ENCODE measurements around the gene PLEKHH1.
A peak's percentile ranks its signal among the peaks of the same experiment; 100 is the strongest.
"Not testable (repeated sequence)": the region's sequence is repeated elsewhere in the genome, so short reads cannot be mapped to it uniquely, and the experiment has no call there.

Gene PLEKHH1

DNA sequence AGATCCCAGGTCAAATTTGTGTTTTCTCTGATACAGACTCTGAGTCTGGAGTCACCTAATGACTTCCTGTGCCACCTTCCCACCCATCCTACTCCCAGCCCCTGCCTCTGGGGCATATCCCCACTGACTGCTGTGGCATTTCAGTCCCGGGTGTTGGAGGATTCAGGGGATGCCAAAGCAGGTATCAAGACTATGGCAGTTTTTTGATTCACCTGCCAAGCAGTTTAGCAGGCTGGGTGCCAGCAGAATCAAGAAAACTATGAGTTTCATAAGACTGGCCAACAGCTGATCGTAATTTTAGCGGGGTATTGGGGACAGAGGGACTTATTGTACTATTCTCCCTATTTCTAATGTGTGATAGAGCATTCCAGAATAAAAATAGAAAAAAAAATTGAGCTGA is 4.6 kb downstream of the PLEKHH1 start:
- no peak for DNase-seq

DNA sequence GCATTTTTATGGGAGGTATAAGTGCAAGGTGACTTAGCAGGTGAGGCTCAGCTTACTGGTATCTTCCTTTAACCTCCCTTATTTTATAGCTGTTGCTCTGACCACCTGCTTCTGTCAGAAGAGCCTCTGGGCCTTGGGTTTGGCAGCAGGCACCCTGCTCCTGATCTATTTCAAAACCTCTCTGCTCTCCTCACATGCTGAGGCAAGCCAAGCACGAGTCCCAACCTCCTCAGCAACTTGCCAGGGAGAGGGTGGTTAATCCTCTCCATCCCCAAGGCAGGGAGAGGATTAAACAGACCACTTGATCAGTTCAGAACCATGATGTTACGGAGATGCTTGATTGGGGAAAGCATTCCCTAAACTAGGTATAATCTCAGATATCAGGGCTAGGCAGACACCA is 5.4 kb downstream of the PLEKHH1 start:
- DNase-seq, result no peak

DNA sequence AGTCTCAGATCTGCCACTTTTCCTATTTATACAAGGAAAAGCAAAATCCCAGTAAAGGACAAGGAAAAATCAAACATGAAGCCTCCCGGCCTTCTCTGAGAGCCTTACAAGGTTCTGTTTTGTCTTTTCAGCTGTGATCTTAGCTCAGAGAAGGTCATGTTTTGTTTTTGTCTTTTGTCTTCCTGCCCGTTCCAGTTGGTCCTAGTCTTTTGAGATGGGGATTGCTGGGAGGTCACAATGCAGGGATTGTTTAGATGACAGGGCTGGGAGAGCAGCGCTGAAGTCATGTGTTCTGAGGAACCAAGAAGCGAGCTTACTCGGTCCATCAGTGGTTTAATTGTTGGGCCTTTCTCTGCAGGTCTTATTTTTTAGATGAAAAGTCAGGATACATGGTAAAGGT is 6.0 kb downstream of the PLEKHH1 start:
- no peak for DNase-seq

- DNase-seq, result peak; percentile 26
Measured at GRCh38 chr14:67541448-67542387, 8.6 kb downstream of the PLEKHH1 start.

DNA sequence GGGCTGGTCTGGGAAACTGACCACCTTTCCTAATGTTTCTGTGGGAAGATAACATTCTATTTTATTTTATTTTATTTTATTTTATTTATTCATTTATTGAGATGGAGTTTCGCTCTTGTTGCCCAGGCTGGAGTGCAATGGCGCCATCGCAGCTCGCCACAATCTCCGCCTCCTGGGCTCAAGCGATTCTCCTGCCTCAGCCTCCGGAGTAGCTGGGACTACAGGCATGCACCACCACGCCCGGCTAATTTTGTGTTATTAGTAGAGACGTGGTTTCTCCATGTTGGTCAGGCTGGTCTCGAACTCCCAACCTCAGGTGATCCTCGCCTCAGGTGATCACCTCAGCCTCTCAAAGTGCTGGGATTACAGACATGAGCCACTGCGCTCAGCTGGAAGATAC is 9.5 kb downstream of the PLEKHH1 start:
- DNase-seq, result not testable (repeated sequence)

DNA sequence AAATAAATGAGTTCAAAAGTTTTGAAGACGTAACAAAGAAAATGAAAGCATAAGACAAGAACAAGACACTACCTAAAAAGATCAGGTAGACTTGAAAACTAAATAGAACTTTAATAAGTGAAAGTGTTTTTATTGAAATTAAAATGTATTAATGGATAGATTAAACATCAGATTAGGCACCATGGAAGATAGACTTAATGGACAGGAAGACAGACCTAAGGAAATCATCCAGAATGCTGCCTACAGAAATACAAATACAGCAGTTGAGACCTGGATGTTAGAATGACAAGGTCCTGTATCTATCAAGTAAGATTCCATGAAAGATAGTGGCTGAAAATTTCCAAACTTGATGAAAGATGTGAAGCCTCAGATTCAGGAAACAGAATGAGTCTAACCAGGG is 11.5 kb downstream of the PLEKHH1 start:
- DNase-seq, result no peak

- no peak for DNase-seq
Measured at GRCh38 chr14:67547224-67547780, 14.2 kb downstream of the PLEKHH1 start.

DNA sequence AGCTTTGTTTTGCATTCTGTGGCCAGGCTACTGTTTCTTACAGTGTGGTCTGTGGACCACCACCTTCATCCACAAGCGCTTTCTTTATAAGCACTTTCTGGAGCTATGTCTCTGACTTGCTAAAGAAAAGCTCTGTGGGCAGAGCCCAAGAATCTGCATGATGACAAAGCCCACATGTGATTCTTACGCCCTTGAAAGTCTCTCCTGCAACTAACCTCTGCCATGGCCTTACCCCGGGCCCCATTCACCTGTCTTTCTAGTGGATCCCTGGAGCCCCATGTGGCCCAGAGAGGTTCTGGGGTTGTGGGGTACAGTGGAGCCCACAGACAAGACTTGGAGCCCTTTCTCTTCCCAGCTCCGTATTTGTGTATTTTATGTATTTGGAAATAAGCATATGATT is 16.6 kb downstream of the PLEKHH1 start:
- no peak for DNase-seq

DNA sequence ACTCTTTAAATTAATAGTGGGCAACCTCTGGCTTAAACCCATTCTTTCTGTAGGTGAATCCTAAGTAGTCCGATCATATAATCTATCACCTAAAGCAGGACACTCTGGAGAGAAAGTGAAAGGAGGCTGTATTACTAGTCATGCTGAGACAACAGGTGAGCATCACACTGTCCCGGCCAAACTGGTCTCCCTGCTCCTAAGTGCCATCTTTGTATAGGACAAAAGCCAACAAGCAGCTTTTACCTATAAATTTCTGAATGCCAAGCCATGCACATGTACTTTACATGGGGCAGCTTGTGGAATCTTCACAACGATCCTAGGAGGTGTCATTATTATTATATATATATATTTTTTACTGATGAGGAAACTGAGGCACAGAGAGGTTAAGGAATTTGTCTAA is 18.0 kb downstream of the PLEKHH1 start:
- DNase-seq, result no peak

DNA sequence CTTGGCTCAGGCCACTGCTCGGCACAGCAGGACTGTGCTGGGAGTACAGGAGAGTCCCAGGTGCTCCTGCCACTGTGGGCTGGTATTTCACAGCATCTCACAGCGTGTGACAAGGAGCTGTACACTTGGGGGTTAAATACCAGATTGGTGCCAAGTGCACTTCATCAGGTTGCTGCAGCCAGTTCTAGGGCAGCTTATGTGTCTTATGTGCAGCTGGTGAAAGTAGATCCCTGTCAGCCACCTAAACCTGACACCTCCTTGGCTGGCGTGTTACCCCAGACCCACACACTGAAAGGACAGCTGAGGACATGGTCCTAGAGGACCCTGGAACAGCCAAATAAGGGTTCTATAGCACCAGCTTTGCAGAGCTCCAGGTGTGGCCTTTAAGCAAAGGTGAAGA is 18.9 kb downstream of the PLEKHH1 start:
- DNase-seq, result no peak

DNA sequence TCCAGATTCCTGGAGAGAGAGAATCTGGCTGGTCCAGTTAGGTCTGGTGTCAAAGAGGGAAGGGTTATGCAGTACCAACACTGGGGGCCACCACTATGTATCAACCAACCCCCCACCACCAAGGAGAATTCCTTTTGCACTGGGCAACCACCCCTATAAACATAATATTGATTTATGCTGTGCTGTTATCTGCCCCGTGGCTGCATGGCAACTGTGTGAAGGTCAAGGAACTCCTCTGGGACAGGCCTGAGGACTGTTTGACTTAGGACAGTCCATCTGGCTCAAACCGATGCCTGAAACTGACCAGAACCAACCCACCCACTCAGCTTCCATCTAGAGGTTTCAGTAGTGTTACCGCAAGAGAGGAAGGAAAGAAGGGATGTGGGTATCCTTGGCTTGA is 20.5 kb downstream of the PLEKHH1 start:
- DNase-seq, result no peak

DNA sequence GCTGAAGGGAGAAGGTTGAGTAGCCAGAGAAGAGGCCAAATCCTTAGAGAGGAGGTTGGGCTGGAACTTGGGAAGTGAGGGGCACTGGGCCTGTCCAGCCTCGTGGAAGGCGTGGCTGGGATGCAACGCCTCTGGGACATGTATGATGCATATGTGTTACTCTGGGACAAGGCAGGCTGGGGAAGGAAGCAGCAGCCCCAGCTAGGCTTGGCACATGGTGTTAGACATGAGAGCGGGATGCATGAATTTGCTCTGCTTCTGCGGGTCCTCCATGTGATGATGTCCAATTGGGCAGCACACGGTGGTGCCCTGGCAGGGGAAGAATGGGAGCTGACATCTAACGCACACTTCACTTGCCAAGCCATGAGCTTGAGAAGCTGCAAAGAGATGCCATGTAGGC is 21.3 kb downstream of the PLEKHH1 start:
- no peak for DNase-seq

DNA sequence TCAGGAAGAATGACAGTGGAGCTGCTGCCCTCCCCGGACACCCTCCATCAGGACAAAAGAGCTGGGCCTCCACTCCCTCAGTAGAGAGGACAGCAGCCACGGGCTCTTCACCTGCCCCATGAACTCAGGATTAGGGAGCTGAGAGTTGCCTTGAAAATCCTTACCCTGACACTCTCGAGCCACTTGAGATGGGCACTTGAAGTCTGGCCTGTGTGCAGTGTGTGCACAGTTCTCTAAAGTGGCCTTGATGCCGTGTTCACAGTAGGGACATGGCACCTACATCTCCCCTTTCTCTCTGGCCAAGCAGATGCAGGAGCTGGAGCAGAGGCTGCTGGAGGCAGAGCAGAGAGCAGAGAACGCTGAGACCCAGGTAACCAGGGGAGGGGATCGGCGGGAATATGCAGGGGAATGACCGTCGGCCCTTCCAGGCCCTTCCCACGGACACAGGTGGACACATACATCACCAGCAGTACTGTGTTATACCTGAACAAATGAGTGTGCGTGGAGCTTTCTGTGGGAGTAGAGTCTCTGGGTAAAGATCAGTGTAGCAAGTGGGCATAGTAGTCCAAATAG is 22.5 kb downstream of the PLEKHH1 start:
- DNase-seq, result no peak

DNA sequence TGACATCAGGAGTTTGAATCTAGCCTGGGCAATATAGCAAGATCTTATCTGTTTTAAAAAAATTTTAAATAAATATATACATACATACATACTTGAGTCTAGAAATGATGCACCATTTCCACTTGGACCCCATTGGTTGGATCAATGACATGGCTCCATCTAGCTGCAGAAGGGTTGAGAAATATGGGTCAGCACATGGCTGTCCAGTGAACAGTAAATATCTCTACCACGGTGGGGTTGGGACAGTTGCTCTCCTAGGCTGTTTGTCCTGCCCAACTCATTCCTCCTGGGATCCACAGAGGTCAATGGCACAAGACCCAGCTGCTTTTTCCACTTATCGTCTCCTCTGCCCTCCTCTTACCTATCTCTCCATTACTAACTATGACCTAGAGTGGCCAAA is 23.6 kb downstream of the PLEKHH1 start:
- DNase-seq, result no peak

- DNase-seq, result no peak
Measured at GRCh38 chr14:67557118-67557517, 24.0 kb downstream of the PLEKHH1 start.

DNA sequence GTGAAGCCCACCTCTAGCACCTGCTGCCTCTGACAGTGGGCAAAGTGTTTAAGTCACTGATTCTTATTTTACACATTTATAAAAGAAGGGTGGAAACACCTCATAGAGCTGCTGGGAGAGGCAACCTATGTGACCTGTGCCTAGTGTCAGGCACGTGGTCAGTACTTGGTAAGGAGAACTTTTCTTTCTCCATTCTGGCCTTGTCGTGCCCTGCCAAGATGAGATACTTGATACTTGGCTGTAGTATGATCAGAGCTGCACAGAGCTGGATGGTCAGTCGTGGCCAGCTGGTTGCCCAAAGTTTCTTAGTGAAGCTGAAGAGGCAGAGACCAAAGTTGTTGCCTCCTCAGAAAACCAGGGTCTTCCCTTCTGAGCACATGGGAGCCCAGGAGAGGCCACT is 24.6 kb downstream of the PLEKHH1 start:
- no peak for DNase-seq

GRCh38 chr14:67559639-67560038 is 26.5 kb downstream of the PLEKHH1 start:
- DNase-seq, result no peak

DNA sequence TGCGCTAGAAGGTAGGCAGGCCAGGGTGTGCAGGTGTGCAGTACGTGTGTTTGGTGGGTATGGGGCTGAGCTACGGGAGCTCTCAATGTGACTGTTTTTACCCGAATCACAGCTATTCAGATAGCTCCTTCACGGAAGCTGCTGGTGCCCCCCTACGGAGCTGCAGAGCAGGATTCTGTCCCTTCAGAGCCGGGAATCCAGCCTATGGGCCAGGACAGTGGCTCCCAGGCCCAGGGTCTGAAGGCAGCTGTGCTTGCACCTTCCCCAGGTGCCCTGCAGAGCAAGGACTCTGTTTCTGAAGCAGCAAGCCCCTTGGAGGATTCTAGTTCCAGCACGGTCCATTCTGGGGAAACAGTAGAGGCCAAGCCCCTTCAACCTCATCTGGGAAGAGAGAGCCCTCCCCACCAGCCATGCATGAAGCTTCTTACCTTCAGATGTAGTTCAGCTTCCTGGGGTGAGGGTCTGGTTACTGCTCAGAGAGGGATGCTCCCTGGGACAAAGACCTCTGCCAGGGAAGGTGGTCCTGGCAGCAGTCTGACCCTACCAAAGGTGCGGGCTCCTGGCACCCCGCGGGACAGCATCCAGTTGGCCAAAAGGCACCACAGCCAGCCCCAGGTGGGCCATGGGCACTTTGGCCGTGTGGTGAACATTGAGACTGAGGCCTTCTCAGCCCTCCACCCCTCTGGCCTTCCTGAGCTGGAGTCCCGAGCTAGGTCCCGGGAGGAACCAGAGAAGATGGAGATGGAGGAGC is 29.1 kb downstream of the PLEKHH1 start:
- DNase-seq, result no peak

GRCh38 chr14:67562776-67563150 is 29.7 kb downstream of the PLEKHH1 start:
- no peak for DNase-seq

DNA sequence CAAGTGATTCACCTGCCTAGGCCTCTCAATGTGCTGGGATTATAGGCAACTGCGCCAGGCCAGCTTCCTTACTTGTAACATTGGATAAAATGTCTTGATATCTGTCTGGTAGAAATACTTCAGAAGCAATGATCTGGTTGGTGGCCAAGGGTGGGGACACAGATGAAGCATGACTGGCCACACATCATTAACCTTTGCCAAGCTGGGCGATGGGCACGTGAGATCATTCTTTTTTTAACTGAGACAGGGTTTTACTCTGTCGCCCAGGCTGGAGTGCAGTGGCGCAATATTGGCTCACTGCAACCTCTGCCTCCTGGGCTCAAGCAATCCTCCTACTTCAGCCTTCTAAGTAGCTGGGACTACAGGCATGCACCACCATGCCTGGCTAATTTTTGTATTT is 31.1 kb downstream of the PLEKHH1 start:
- no peak for DNase-seq

- no peak for DNase-seq
Measured at GRCh38 chr14:67566908-67567307, 33.8 kb downstream of the PLEKHH1 start.

DNA sequence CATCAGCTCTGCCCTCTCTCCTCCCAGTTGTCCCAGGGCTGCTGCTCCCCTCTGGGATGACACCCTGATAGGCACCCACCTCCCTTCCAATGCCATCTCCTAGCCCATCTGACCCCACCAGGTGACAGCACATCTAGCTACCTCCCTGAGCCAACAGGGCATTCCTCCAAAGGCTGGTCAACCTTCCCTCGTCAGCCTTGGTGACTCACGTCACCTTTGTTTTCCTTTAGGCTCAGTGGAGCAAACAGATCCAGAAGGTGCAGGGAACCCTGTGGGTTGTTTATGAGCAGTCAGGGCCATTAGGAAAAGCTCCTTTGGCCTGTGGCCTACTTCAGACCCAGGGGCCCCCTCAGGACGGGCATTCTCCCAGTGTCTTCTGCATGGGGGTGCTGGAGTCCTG is 34.6 kb downstream of the PLEKHH1 start:
- DNase-seq, result no peak

DNA sequence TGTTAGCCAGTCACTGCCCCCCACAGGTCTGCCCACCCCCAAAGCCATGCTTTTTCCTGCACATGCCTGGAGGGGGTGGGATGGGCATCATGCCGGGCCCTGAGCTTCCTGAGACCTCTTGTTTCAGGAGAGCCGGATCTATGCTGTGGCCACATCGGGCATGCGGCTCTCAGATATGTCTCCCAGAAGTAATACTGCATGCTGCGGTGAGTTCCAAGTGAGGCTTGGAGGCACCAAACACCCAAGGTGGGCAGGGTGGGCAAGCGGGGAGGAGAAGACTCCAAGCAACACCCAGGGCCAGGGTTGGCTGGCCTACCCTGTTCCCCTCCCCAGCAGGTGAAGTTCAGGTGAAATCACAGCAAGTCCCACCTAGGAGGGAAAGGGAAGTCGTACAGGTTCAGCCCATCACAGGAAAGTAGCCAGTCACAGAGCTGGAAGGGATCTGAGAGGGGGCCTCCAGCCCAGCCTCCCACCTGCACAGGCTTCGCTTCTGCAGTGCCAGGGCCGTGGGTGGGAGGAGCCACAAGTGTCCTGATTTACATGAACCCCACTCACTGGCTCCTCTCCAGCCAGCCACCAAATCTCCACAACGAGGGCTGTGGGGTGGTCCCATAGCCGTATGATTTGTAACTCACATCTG is 36.0 kb downstream of the PLEKHH1 start:
- DNase-seq, result no peak

All from activated T-cell treated with anti-CD3 and anti-CD28 coated beads, Interleukin-2, amount 50 U/mL, for 1 hour (primary cell).